DMS153 treated with DMSO at 0.1 percent for 48 hours (cell line): ENCODE results near the gene TMEM187.

Experiments
- DNase-seq: peaks from one replicate; lab custom pipeline; 2025; ENCODE audit not compliant: unreplicated experiment; lab: John Stamatoyannopoulos, UW

TMEM187 gene

GRCh38 chrX:153995504-153995903, 22.9 kb downstream of the TMEM187 start:
- no peak for DNase-seq

- DNase-seq = no peak
Measured at GRCh38 chrX:153999359-154000037, 26.9 kb downstream of the TMEM187 start.

GRCh38 chrX:154000051-154000450, 27.5 kb downstream of the TMEM187 start:
- DNase-seq = no peak

GRCh38 chrX:154002215-154002719, 29.7 kb downstream of the TMEM187 start:
- no peak for DNase-seq

- no peak for DNase-seq
Measured at GRCh38 chrX:154004315-154004714, 31.8 kb downstream of the TMEM187 start.

GRCh38 chrX:154006947-154007346, 34.4 kb downstream of the TMEM187 start:
- DNase-seq = no peak

- DNase-seq = no peak
Measured at GRCh38 chrX:154008521-154008920, 36.0 kb downstream of the TMEM187 start.

- no peak for DNase-seq
Measured at GRCh38 chrX:154010330-154011087, 38.0 kb downstream of the TMEM187 start.

- no peak for DNase-seq
Measured at GRCh38 chrX:154011376-154012335, 39.1 kb downstream of the TMEM187 start.

- DNase-seq = no peak
Measured at GRCh38 chrX:154012336-154012991, 39.9 kb downstream of the TMEM187 start.

- DNase-seq = no peak
Measured at GRCh38 chrX:154013001-154013421, 40.5 kb downstream of the TMEM187 start.

- DNase-seq = no peak
Measured at GRCh38 chrX:154013614-154014360, 41.2 kb downstream of the TMEM187 start.

- no peak for DNase-seq
Measured at GRCh38 chrX:154014429-154015380, 42.2 kb downstream of the TMEM187 start.

- no peak for DNase-seq
Measured at GRCh38 chrX:154015581-154016264, 43.2 kb downstream of the TMEM187 start.

- no peak for DNase-seq
Measured at GRCh38 chrX:154016366-154017076, 44.0 kb downstream of the TMEM187 start.

GRCh38 chrX:154017766-154018517, 45.4 kb downstream of the TMEM187 start:
- no peak for DNase-seq

- DNase-seq = no peak
Measured at GRCh38 chrX:154018518-154019060, 46.0 kb downstream of the TMEM187 start.
